CD4-positive, alpha-beta T cell treated with Interferon gamma for 1 hour (primary cell): ENCODE data around the gene OR10P1.
"Not testable (repeated sequence)": the region's sequence is repeated elsewhere in the genome, so short reads cannot be mapped to it uniquely, and the experiment has no call there.

ENCODE experiments used
- DNase-seq: peaks from one replicate; pipeline ENCODE4 v3.0.0-alpha.2; 2020

OR10P1 gene, protein sequence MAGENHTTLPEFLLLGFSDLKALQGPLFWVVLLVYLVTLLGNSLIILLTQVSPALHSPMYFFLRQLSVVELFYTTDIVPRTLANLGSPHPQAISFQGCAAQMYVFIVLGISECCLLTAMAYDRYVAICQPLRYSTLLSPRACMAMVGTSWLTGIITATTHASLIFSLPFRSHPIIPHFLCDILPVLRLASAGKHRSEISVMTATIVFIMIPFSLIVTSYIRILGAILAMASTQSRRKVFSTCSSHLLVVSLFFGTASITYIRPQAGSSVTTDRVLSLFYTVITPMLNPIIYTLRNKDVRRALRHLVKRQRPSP

GRCh38 chr12:55636853-55637252 is at the start of gene OR10P1:
Gene OR10P1, plus strand, starts transcription at chr12:55636892. Its CDS starts 0 bp downstream, at chr12:55636892.
- DNase-seq: no peak

GRCh38 chr12:55590152-55590551 is 46.5 kb upstream of the OR10P1 start:
- DNase-seq: not testable (repeated sequence)

DNA sequence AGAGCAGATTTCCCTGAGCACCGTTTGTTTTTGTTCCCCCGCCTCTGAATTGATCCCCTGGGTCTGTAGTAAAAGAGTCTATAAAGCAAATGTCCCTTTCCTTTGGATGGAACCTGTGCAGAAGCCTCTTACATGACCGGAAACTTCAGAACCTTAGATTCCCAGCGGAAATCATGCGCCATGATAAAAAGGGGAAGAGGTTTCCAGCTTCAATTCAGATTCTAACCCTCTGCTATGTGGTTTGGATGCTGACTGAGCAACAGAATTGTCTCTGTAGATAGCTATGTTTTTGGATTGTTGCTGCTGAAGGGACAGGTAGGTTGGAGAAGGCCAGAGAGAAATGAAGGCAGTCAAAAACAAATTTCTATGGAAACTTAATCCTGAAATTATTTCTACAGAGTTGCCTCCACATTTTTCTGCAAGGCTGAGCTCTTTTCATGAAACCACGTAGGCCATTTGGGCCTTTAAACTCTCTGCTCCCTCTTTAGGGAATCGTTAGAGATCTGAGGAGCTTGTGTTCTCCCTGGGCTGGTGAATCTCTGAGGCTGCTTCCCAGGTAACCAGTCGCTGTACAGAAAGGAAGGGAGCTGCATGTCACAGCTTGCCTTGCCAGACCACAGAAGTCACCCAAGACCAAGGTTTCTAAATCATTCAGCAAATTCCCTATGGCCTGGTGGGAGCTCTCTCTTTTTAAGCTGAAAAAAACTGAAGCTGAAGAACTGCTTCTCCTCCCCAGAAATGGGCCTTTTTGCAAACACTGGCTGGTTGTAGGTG is 28.7 kb upstream of the OR10P1 start:
- no peak for DNase-seq

DNA sequence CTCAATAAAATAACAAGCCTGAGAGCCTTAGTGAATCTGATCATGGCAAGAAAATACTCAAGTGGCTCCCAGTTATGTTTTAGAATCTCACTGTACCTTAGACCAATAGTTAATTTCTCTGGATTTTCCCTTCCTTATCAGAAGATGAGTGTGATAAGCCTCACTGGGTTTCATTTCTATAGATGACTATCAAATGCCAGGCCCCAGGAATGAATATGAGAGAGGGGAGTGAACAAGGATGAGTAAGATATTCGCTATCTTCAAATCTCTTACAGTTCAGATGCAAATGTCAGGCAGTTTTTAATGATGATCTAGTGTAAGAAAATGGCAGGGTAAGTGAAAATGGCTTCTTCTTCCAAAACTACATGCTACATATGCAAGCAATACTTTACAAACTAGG is 26.1 kb upstream of the OR10P1 start:
- no peak for DNase-seq

GRCh38 chr12:55612646-55613045 is 24.0 kb upstream of the OR10P1 start:
- no peak for DNase-seq

GRCh38 chr12:55614764-55615163 is 21.9 kb upstream of the OR10P1 start:
- DNase-seq: no peak

- DNase-seq: peak; percentile 11
These were observed 17.1 kb upstream of the OR10P1 start for GRCh38 chr12:55619354-55620138.

GRCh38 chr12:55624056-55624455 is 12.6 kb upstream of the OR10P1 start:
- DNase-seq: no peak

GRCh38 chr12:55626154-55626553 is 10.5 kb upstream of the OR10P1 start:
- DNase-seq: no peak

DNA sequence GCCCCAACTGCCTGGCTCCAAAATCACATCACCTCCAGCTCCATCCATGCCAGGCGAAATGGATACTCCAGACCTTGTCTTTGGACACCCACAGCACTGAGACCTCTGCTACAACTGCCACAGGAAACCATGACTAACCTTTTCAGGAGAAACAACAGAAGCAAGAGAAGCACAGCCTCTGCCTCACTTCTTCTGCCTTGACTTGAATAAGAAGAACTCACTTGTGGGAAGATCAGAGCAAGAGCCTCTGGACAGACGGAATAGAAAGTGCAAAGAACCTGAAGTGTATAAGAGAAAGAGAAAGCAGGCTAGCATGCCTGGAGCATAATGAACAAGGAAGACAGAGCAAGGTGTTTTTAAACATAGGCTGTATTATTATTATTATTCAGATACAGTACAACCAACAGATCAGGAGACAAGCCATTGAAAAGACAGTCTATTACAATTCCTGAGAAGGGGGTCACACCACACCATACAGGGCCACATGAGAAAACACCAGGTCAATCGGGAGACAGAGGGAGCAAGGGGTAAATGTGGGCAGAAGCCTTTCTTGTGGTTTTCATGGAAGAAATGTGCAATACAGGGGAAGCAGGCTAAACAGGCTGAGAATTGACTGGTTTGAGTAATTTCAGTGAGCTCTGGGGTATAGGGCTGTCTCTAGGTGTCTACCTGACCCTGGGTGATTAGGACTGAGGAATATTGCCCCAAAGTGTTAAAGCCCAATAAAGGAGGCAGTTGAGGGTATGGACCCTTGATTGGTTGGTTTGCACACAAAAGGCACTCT is 7.4 kb upstream of the OR10P1 start:
- no peak for DNase-seq

GRCh38 chr12:55631056-55631455 is 5.6 kb upstream of the OR10P1 start:
- no peak for DNase-seq

DNA sequence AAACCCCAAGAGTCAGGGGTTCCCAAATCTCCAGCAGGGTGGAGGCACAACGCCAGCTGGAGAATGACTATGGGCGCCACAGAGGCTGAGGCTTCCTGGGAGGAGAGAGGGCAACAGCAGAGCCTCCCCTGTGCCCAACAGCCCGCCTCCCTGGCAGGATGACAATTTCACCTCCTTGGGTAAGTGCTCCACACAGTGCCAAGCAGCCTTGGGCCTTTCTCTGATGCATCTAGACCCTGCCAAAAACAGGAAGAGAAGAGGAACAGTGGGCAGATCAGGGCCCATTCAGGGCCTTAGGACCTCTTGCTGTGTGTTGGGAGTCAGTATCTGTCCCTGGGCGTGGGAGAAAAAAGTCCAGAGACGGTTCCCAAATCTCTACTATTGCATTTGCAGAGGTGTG is 5.0 kb upstream of the OR10P1 start:
- no peak for DNase-seq

DNA sequence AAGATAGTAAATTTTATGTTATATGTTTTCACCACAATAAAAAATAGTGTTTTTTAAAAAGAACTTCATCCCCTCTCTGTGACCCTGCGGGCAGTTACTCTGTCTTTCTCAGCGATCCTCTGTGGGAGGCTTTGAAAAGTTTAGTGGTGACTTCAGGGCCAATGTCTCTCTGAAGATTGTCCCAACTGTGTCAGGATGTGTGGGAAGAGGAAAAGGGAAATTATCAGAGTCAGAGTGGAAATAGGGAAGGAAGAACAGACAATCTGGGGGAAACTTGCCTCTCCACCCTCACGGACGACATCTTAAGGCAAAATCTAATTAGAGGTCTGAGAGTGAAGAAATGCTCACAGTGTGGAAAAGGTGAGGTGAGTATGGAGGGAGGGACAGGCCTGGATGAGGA is 3.5 kb upstream of the OR10P1 start:
- DNase-seq: no peak

DNA sequence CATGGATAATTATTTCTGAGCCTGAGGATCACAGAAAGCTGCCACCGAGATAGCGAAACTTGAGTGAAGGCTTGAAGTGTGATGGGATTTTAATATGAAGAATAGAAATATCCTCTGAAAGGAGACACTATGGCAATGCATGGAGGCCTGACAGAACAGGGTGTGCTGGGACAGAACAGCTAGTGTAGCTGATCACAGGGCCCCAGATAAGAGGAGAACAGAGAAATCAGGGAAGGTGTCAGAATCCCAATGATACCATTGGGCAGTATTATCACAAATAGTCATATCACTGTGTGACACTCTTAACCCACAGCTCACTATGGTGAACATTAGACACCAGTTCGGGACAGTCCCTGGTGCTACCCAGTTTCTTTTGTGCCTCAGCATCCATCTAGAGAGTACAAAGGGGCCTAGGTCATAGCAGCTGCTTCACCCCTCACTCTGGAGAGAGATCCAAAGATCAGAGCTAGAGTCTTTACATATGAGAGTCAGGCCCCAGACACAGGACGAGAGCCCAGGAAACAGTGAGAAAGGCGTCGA is 506 bp upstream of the OR10P1 start:
- DNase-seq: no peak

GRCh38 chr12:55637467-55637866 is 775 bp downstream of the OR10P1 start:
- DNase-seq: peak; percentile 16

- DNase-seq: no peak
These were observed 4.9 kb downstream of the OR10P1 start for GRCh38 chr12:55641595-55641994.

DNA sequence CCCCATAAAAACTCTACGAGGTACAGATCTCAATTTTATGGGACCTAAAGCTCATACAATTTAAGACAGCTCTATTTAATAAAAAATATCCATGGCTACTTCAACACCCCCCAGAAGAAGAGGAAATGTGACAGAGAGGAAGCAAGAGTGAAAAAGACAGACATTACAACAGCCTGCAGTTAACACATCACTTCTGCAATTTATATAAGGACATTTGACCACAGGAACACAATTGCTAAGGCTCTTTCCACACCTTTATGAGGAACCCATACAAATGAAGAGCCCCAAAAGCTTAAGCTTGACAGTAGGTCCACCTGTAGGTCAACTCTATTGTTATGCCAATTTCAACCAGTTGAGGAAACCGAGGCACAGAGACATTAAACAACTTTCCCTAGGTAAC is 5.6 kb downstream of the OR10P1 start:
- no peak for DNase-seq

DNA sequence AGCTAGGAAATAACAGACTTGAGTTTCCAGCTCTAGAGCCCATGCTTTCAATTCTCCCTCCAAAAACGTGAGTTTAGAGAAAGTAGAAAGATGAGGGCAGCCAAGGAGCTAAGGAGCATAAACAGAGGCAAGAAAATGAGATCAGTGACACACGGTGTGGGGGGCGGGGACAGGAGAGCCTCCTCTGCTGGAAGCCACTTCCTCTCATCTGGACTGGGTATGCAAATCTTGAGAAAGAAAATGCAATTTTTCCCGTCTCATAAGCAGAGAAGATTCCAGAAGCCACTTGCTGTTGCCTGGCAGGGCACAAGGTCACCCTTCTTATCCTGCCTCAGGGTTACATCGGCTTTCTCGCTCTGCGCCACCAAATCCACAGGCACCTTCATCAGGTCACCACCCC is 6.0 kb downstream of the OR10P1 start:
- peak; percentile 14 for DNase-seq

- DNase-seq: no peak
These were observed 7.9 kb downstream of the OR10P1 start for GRCh38 chr12:55644591-55644990.

DNA sequence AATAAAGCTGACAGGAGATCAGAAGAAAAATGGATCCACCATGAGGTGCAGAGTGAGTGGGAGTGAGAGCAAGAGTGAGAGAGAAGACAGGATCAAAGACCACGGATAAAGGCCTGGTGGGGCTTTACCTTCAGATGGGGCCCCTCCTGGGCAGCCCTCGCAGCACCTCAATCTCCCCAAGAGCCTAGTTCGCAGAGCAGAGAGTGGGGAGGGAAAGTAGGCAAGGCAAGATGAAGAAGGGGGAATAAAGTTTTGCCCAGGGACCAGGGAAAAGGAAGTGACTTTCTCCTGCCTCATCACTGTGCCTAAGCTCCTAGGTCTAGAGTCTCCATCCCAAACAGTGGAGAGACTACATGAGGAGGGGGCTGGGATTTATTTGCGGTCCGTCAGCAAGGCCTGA is 10.3 kb downstream of the OR10P1 start:
- DNase-seq: no peak

- peak; percentile 31 for DNase-seq
These were observed 14.1 kb downstream of the OR10P1 start for GRCh38 chr12:55650620-55651298.

DNA sequence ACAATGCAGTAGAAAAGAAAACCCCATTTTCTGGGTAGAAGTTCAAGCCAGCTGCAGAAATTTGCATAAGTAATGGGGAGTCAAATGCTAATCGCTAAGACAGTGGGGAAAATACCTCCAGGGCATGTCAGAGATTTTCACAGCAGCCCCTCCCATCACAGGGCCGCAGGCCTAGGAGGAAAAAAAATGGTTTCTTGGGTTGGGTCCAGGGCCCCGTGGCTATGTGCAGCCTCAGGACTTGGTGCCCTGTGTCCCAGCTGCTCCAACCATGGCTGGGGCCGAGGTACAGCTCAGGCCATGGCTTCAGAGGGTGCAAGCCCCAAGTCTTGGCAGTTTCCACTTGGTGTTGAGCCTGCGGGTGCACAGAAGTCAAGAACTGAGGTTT is 14.6 kb downstream of the OR10P1 start:
- no peak for DNase-seq
